ENCODE measurements around the gene FYN. TPM values are rescaled to one million over a fixed set of nuclear protein-coding genes. Genes with fewer than 3 reads are reported as not detected.

FYN gene
- total RNA-seq, 2 donors from 2014 or later, result 13.7 to 103 TPM

- 4% methylated on average over 8 of the region's 8 CpGs for WGBS
- H3K4me1 ChIP-seq (replicated peaks), result peaks cover 3% of the 10 kb centered on the region
- intact Hi-C loops (cut with DNase I), result loop anchor here (5.0 to 10.0 kb wide), 2 partner anchors 162 to 389 kb away; partner anchors contain the start of gene REV3L
- no peaks in the 10 kb centered on the region for H3K27me3 ChIP-seq (replicated peaks; ENCODE audit: insufficient read depth)
- H3K27ac ChIP-seq, result no peak overlapping the region
- H3K9me3 ChIP-seq, result no peaks in the 10 kb centered on the region
- TF ChIP-seq POLR2A (IDR thresholded peaks at IDR 0.05), result no peak
- no peak for TF ChIP-seq POLR2AphosphoS5 (IDR thresholded peaks at IDR 0.05)
- TF ChIP-seq CTCF (IDR thresholded peaks at IDR 0.05), result no peak
- no peak for DNase-seq (ENCODE audit: low spot score)
- no peaks in the 10 kb centered on the region for H3K36me3 ChIP-seq
- H3K4me3 ChIP-seq, result peak overlapping the region; percentile 47 to 52
Observed at GRCh38 chr6:111874025-111874415, 768 bp upstream of the FYN start.

GRCh38 chr6:111872401-111873177, 663 bp downstream of the FYN start:
- H3K36me3 ChIP-seq, result no peaks in the 10 kb centered on the region
- 1% methylated on average over 49 of the region's 83 CpGs for WGBS
- H3K4me3 ChIP-seq, result peak overlapping the region; percentile 47 to 52
- H3K9me3 ChIP-seq, result no peaks in the 10 kb centered on the region
- intact Hi-C loops (cut with DNase I), result loop anchor here (5.0 to 10.0 kb wide), 2 partner anchors 160 to 388 kb away; partner anchors contain the start of gene REV3L
- no peaks in the 10 kb centered on the region for H3K27me3 ChIP-seq (replicated peaks; ENCODE audit: insufficient read depth)
- TF ChIP-seq POLR2A (IDR thresholded peaks at IDR 0.05) (no peak), POLR2AphosphoS5 (IDR thresholded peaks at IDR 0.05) (no peak), CTCF (IDR thresholded peaks at IDR 0.05) (peak in 1 of 4 experiments; percentile 7)
- H3K27ac ChIP-seq, result peak overlapping the region; percentile 56 to 58
- peaks cover 3% of the 10 kb centered on the region for H3K4me1 ChIP-seq (replicated peaks)
- no peak for DNase-seq (ENCODE audit: low spot score)

- intact Hi-C loops (cut with DNase I), result loop anchor here (5.0 to 10.0 kb wide), 2 partner anchors 160 to 387 kb away; partner anchors contain the start of gene REV3L
- Histone ChIP-seq H3K9me3 (no peaks in the 10 kb centered on the region), H3K4me1 (replicated peaks) (peaks cover 3% of the 10 kb centered on the region), H3K36me3 (no peaks in the 10 kb centered on the region), H3K27me3 (replicated peaks; ENCODE audit: insufficient read depth) (no peaks in the 10 kb centered on the region), H3K4me3 (peak overlapping the region; percentile 47 to 52), H3K27ac (peak overlapping the region; percentile 56 to 58)
- 11% methylated on average over 13 of the region's 13 CpGs for WGBS
- TF ChIP-seq POLR2AphosphoS5 (IDR thresholded peaks at IDR 0.05), result no peak
- TF ChIP-seq CTCF (IDR thresholded peaks at IDR 0.05), result no peak
- TF ChIP-seq POLR2A (IDR thresholded peaks at IDR 0.05), result no peak
- no peak for DNase-seq (ENCODE audit: low spot score)
Observed at GRCh38 chr6:111871725-111872400, 1.4 kb downstream of the FYN start.

- Histone ChIP-seq H3K27me3 (replicated peaks; ENCODE audit: insufficient read depth) (no peaks in the 10 kb centered on the region), H3K4me3 (no peak overlapping the region), H3K36me3 (no peaks in the 10 kb centered on the region), H3K4me1 (replicated peaks) (peaks cover 3% of the 10 kb centered on the region), H3K9me3 (no peaks in the 10 kb centered on the region), H3K27ac (peak overlapping the region in 1 of 2 donors; percentile 58)
- intact Hi-C loops (cut with DNase I), result loop anchor here (5.0 to 10.0 kb wide), 2 partner anchors 159 to 386 kb away; partner anchors contain the start of gene REV3L
- no peak for TF ChIP-seq POLR2AphosphoS5 (IDR thresholded peaks at IDR 0.05)
- TF ChIP-seq POLR2A (IDR thresholded peaks at IDR 0.05), result no peak
- no peak for TF ChIP-seq CTCF (IDR thresholded peaks at IDR 0.05)
- DNase-seq (ENCODE audit: low spot score), result no peak
- 60% methylated on average over 3 of the region's 3 CpGs for WGBS
Observed at GRCh38 chr6:111871207-111871606, 2.0 kb downstream of the FYN start.
